ENCODE data around the gene SRA1.

Gene SRA1

DNA sequence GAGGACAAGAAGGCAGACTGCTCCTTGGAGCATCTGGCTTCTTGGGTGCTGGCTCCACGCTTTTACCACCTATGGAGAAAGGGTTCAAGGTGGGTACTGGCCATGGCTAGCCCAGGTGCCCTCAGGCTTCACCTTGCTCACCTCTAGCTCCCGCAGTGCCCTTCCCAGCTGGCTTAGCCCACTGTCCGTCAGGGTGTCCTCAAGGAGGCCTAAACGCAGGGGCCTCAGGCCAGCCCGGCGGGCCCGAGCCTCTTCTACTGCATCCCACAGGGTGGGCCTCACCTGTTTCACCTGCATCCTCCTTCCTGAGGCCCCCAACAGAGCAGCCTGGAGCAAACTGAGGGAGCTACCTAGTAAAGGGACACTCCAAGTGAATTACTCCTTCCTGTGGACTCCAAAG, 16.4 kb upstream of the SRA1 start:
- peaks cover 5% of the 10 kb centered on the region for H3K4me1 ChIP-seq (ENCODE audit: insufficient read depth, low read length, severe bottlenecking)
- no peak overlapping the region for H3K27ac ChIP-seq (ENCODE audit: low read depth, low read length, poor library complexity, severe bottlenecking)
- H3K9me3 ChIP-seq (ENCODE audit: low read length): no peaks in the 10 kb centered on the region
- TF ChIP-seq, protein P1, sequence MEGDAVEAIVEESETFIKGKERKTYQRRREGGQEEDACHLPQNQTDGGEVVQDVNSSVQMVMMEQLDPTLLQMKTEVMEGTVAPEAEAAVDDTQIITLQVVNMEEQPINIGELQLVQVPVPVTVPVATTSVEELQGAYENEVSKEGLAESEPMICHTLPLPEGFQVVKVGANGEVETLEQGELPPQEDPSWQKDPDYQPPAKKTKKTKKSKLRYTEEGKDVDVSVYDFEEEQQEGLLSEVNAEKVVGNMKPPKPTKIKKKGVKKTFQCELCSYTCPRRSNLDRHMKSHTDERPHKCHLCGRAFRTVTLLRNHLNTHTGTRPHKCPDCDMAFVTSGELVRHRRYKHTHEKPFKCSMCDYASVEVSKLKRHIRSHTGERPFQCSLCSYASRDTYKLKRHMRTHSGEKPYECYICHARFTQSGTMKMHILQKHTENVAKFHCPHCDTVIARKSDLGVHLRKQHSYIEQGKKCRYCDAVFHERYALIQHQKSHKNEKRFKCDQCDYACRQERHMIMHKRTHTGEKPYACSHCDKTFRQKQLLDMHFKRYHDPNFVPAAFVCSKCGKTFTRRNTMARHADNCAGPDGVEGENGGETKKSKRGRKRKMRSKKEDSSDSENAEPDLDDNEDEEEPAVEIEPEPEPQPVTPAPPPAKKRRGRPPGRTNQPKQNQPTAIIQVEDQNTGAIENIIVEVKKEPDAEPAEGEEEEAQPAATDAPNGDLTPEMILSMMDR (IDR thresholded peaks at IDR 0.05; ENCODE audit: low read length): no peak
- TF ChIP-seq EZH2 (IDR thresholded peaks at IDR 0.05; ENCODE audit: borderline replicate concordance, low read length): no peak
- no peaks in the 10 kb centered on the region for H3K79me2 ChIP-seq (ENCODE audit: insufficient read depth, low read length)
- no peaks in the 10 kb centered on the region for H3F3A ChIP-seq (ENCODE audit: insufficient read depth, low read length)
- no peaks in the 10 kb centered on the region for H3K9me2 ChIP-seq (ENCODE audit: low read depth, low read length)
- no peak overlapping the region for H2AFZ ChIP-seq (ENCODE audit: low read length)
- no peak overlapping the region for H3K4me2 ChIP-seq (ENCODE audit: low read length)
- H4K20me1 ChIP-seq (ENCODE audit: insufficient read depth, low read length): no peaks in the 10 kb centered on the region
- H3K27me3 ChIP-seq (ENCODE audit: insufficient read depth, low read length): no peaks in the 10 kb centered on the region
- H3K9ac ChIP-seq (ENCODE audit: low read length): no peak overlapping the region
- H3K4me3 ChIP-seq (ENCODE audit: low read depth, low read length, poor library complexity, severe bottlenecking): no peak overlapping the region
- H3K36me3 ChIP-seq (ENCODE audit: insufficient read depth, low read length): peaks cover 9% of the 10 kb centered on the region; the same call in 1 of the 2 replicates

DNA sequence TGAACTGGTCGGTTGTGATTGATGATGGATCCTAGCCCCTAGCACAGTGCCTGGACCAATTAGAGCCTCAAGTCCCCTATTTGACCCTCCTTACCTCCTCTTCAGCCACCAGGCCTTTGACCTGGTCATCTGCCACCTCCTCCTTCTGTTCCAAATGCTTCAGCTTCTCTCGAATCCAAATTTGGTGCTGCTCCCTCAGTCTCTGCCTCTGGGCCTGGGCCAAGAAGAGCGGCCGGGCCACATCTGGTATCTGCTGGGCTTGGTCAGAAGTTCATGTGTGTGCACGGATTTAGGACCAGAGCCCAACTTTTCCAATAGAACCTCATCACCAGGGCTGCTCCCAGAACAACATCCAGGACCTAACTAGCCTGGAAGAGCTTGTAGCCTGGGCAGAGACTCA, 13.8 kb upstream of the SRA1 start:
- no peak overlapping the region for H3K9ac ChIP-seq (ENCODE audit: low read length)
- H3F3A ChIP-seq (ENCODE audit: insufficient read depth, low read length): no peaks in the 10 kb centered on the region
- peaks cover 33% of the 10 kb centered on the region for H3K36me3 ChIP-seq (ENCODE audit: insufficient read depth, low read length)
- H3K4me3 ChIP-seq (ENCODE audit: low read depth, low read length, poor library complexity, severe bottlenecking): no peak overlapping the region
- no peak overlapping the region for H3K4me2 ChIP-seq (ENCODE audit: low read length)
- TF ChIP-seq, protein P1 (IDR thresholded peaks at IDR 0.05; ENCODE audit: low read length): no peak
- no peak for TF ChIP-seq EZH2 (IDR thresholded peaks at IDR 0.05; ENCODE audit: borderline replicate concordance, low read length)
- H3K27ac ChIP-seq (ENCODE audit: low read depth, low read length, poor library complexity, severe bottlenecking): no peak overlapping the region
- no peaks in the 10 kb centered on the region for H4K20me1 ChIP-seq (ENCODE audit: insufficient read depth, low read length)
- H3K79me2 ChIP-seq (ENCODE audit: insufficient read depth, low read length): no peaks in the 10 kb centered on the region
- H3K9me2 ChIP-seq (ENCODE audit: low read depth, low read length): no peaks in the 10 kb centered on the region
- no peaks in the 10 kb centered on the region for H3K9me3 ChIP-seq (ENCODE audit: low read length)
- H3K4me1 ChIP-seq (ENCODE audit: insufficient read depth, low read length, severe bottlenecking): peaks cover 12% of the 10 kb centered on the region
- H2AFZ ChIP-seq (ENCODE audit: low read length): no peak overlapping the region
- H3K27me3 ChIP-seq (ENCODE audit: insufficient read depth, low read length): no peaks in the 10 kb centered on the region

DNA sequence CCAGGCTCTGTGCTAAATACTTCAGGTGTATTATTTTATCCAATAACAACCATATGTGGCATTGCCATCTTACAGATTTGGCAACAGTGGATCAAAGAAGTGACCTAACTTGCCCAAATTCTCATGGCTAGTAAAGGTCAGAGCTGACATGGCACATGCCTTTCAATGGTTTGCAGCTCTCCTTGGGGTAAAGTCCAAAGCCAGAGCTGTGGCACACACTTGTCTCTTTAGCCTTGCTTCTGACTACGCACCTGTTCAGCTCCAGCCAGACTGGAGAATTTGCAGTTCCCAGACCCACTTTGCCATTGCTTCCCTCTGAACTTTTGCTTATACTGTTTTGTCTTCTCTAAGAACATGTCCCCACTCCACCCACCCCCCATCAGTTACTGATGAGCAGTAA, 13.2 kb upstream of the SRA1 start:
- TF ChIP-seq, protein P1 (IDR thresholded peaks at IDR 0.05; ENCODE audit: low read length): no peak
- TF ChIP-seq EZH2 (IDR thresholded peaks at IDR 0.05; ENCODE audit: borderline replicate concordance, low read length): no peak
- Histone ChIP-seq H3K9me2 (ENCODE audit: low read depth, low read length) (no peaks in the 10 kb centered on the region), H3K9ac (ENCODE audit: low read length) (no peak overlapping the region), H2AFZ (ENCODE audit: low read length) (no peak overlapping the region), H4K20me1 (ENCODE audit: insufficient read depth, low read length) (no peaks in the 10 kb centered on the region), H3K27ac (ENCODE audit: low read depth, low read length, poor library complexity, severe bottlenecking) (no peak overlapping the region), H3K36me3 (ENCODE audit: insufficient read depth, low read length) (peaks cover 33% of the 10 kb centered on the region), H3K4me1 (ENCODE audit: insufficient read depth, low read length, severe bottlenecking) (peaks cover 19% of the 10 kb centered on the region), H3K27me3 (ENCODE audit: insufficient read depth, low read length) (no peaks in the 10 kb centered on the region), H3K4me3 (ENCODE audit: low read depth, low read length, poor library complexity, severe bottlenecking) (no peak overlapping the region), H3K9me3 (ENCODE audit: low read length) (no peaks in the 10 kb centered on the region), H3K79me2 (ENCODE audit: insufficient read depth, low read length) (no peaks in the 10 kb centered on the region), H3K4me2 (ENCODE audit: low read length) (no peak overlapping the region), H3F3A (ENCODE audit: insufficient read depth, low read length) (no peaks in the 10 kb centered on the region)

Measured in OCI-LY1 (cell line).